Measurements from ENCODE around the gene TMED8.

DNA sequence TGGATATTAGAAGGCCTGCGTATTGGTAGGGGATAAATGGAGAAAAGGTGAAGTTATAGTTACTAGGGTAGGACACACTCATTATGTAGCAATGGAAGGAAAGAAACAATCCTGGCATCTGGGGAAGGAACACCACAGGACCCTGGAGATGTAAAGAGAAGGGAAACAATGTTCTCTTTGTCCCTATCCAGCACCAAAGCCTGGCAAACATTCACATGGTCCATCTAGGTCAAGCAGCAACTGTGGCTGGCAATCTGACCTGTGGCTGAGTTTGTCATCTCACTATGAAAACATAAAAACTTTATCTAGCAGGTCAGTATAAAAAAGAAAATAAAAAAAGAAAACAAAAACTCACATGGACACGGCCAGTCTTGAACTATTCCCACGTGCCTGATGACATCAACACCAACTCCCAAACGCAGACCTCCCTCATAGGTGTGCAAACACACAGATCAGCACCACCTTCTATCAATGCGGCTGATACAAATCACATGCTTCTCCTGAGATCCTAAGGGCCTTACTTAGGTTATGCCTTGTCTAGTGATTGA, 58.8 kb downstream of the TMED8 start:
- TF ChIP-seq, protein P1, sequence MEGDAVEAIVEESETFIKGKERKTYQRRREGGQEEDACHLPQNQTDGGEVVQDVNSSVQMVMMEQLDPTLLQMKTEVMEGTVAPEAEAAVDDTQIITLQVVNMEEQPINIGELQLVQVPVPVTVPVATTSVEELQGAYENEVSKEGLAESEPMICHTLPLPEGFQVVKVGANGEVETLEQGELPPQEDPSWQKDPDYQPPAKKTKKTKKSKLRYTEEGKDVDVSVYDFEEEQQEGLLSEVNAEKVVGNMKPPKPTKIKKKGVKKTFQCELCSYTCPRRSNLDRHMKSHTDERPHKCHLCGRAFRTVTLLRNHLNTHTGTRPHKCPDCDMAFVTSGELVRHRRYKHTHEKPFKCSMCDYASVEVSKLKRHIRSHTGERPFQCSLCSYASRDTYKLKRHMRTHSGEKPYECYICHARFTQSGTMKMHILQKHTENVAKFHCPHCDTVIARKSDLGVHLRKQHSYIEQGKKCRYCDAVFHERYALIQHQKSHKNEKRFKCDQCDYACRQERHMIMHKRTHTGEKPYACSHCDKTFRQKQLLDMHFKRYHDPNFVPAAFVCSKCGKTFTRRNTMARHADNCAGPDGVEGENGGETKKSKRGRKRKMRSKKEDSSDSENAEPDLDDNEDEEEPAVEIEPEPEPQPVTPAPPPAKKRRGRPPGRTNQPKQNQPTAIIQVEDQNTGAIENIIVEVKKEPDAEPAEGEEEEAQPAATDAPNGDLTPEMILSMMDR (IDR thresholded peaks at IDR 0.05; ENCODE audit: low read depth, low read length, missing input control) = no peak
- TF ChIP-seq YY1 (IDR thresholded peaks at IDR 0.05) (no peak), EGR1 (IDR thresholded peaks at IDR 0.05; ENCODE audit: low read depth in 2 of 2) (no peak), TAF1 (conservative IDR thresholded peaks at IDR 0.05) (no peak), RAD21 (IDR thresholded peaks at IDR 0.05) (no peak), SP1 (IDR thresholded peaks at IDR 0.05) (no peak)

Measured in liver (tissue), 3 donors.